HUES64 (cell line): ENCODE results near the gene NUTM1.

ENCODE experiments used
- H3K27ac ChIP-seq: 2 replicates; pipeline ENCODE4 v1.7.0; 2013; ENCODE audit warnings: low read depth, low read length, inconsistent platforms
- H3K27me3 ChIP-seq: 2 replicates; pipeline ENCODE4 v1.6.1; 2013; ENCODE audit warnings: mild to moderate bottlenecking, low read length; ENCODE audit not compliant: insufficient read depth
- H3K36me3 ChIP-seq: 2 replicates; pipeline ENCODE4 v1.6.1; 2013; ENCODE audit warnings: mild to moderate bottlenecking, low read length; ENCODE audit not compliant: insufficient read depth
- H3K4me1 ChIP-seq: 2 replicates; pipeline ENCODE4 v1.6.1; 2013; ENCODE audit warnings: mild to moderate bottlenecking, low read length, moderate library complexity; ENCODE audit not compliant: insufficient read depth
- H3K4me3 ChIP-seq: 2 replicates; pipeline ENCODE4 v1.5.1; 2013; ENCODE audit warnings: mild to moderate bottlenecking, low read length, moderate library complexity
- H3K9ac ChIP-seq: 2 replicates; pipeline ENCODE4 v1.6.1; 2013; ENCODE audit warnings: mild to moderate bottlenecking, low read depth, low read length
- H3K9me3 ChIP-seq: 2 replicates; pipeline ENCODE4 v1.6.1; 2013; ENCODE audit warnings: low read depth, low read length; ENCODE audit not compliant: insufficient read depth
- WGBS: fragments of 150-250, 120-280 bp; methylation state at CpG from one replicate; pipeline ENCODE4 v1.1.7; 2013; ENCODE audit warnings: missing lambda C conversion rate; 5-methylcytosine and 5-hydroxymethylcytosine counted together

The NUTM1 gene

GRCh38 chr15:34327906-34328305 is 15.2 kb upstream of the NUTM1 start:
- no peak overlapping the region for H3K9ac ChIP-seq
- H3K9me3 ChIP-seq, result no peaks in the 10 kb centered on the region; the same call in 1 of the 2 replicates
- H3K4me1 ChIP-seq, result no peaks in the 10 kb centered on the region
- no peaks in the 10 kb centered on the region for H3K36me3 ChIP-seq
- no peak overlapping the region for H3K27ac ChIP-seq
- H3K27me3 ChIP-seq, result no peaks in the 10 kb centered on the region
- no peak overlapping the region for H3K4me3 ChIP-seq
- WGBS, result 94% methylated on average over 4 of the region's 4 CpGs

GRCh38 chr15:34329006-34329405 is 14.1 kb upstream of the NUTM1 start:
- Histone ChIP-seq H3K9ac (no peak overlapping the region), H3K27ac (no peak overlapping the region), H3K27me3 (no peaks in the 10 kb centered on the region), H3K4me3 (no peak overlapping the region), H3K9me3 (no peaks in the 10 kb centered on the region), H3K36me3 (no peaks in the 10 kb centered on the region), H3K4me1 (no peaks in the 10 kb centered on the region)
- WGBS, result 83% methylated on average over 2 of the region's 2 CpGs

GRCh38 chr15:34330279-34330678 is 12.8 kb upstream of the NUTM1 start:
- Histone ChIP-seq H3K27me3 (no peaks in the 10 kb centered on the region), H3K9me3 (no peaks in the 10 kb centered on the region), H3K4me3 (no peak overlapping the region), H3K27ac (no peak overlapping the region), H3K36me3 (no peaks in the 10 kb centered on the region), H3K4me1 (no peaks in the 10 kb centered on the region), H3K9ac (no peak overlapping the region)
- WGBS, result 91% methylated on average over 5 of the region's 5 CpGs

- WGBS, result 89% methylated on average over 1 of the region's 2 CpGs
- Histone ChIP-seq H3K27me3 (no peaks in the 10 kb centered on the region), H3K9ac (no peak overlapping the region), H3K4me3 (no peak overlapping the region), H3K9me3 (no peaks in the 10 kb centered on the region), H3K27ac (no peak overlapping the region), H3K36me3 (no peaks in the 10 kb centered on the region), H3K4me1 (0 out of 2 replicates have a peak, but pooled peaks cover 3% of the 10 kb centered on the region)
Measured at GRCh38 chr15:34331809-34332208, 11.3 kb upstream of the NUTM1 start.

GRCh38 chr15:34332553-34333120 is 10.5 kb upstream of the NUTM1 start:
- H3K4me3 ChIP-seq, result no peak overlapping the region
- H3K9ac ChIP-seq, result no peak overlapping the region
- peaks cover 6% of the 10 kb centered on the region; the same call in 1 of the 2 replicates for H3K4me1 ChIP-seq
- no peaks in the 10 kb centered on the region for H3K27me3 ChIP-seq
- WGBS, result 85% methylated on average over 6 of the region's 6 CpGs
- no peaks in the 10 kb centered on the region for H3K9me3 ChIP-seq
- H3K27ac ChIP-seq, result no peak overlapping the region
- no peaks in the 10 kb centered on the region for H3K36me3 ChIP-seq

- Histone ChIP-seq H3K4me3 (no peak overlapping the region), H3K4me1 (peaks cover 6% of the 10 kb centered on the region; the same call in 1 of the 2 replicates), H3K27ac (no peak overlapping the region), H3K27me3 (no peaks in the 10 kb centered on the region), H3K9me3 (no peaks in the 10 kb centered on the region), H3K36me3 (peaks cover 11% of the 10 kb centered on the region), H3K9ac (no peak overlapping the region)
- 100% methylated on average over 2 of the region's 4 CpGs for WGBS
Measured at GRCh38 chr15:34334672-34335071, 8.4 kb upstream of the NUTM1 start.

- Histone ChIP-seq H3K9ac (no peak overlapping the region), H3K27me3 (no peaks in the 10 kb centered on the region), H3K27ac (no peak overlapping the region), H3K4me3 (no peak overlapping the region), H3K9me3 (no peaks in the 10 kb centered on the region), H3K4me1 (peaks cover 6% of the 10 kb centered on the region; the same call in 1 of the 2 replicates), H3K36me3 (peaks cover 18% of the 10 kb centered on the region)
- 95% methylated on average over 3 of the region's 3 CpGs for WGBS
Measured at GRCh38 chr15:34335176-34336032, 7.7 kb upstream of the NUTM1 start.

- WGBS, result 89% methylated on average over 15 of the region's 16 CpGs
Measured at GRCh38 chr15:34336231-34336990, 6.7 kb upstream of the NUTM1 start.

GRCh38 chr15:34336991-34337556 is 6.0 kb upstream of the NUTM1 start:
- Histone ChIP-seq H3K36me3 (peaks cover 30% of the 10 kb centered on the region), H3K4me1 (peaks cover 6% of the 10 kb centered on the region; the same call in 1 of the 2 replicates), H3K9ac (peak overlapping the region; percentile 76), H3K4me3 (peak overlapping the region; percentile 75), H3K9me3 (no peaks in the 10 kb centered on the region), H3K27ac (peak overlapping the region; percentile 88; the same call in 1 of the 2 replicates), H3K27me3 (no peaks in the 10 kb centered on the region)
- whole genome bisulfite sequencing, result 8% methylated on average over 25 of the region's 26 CpGs

More at GRCh38 chr15:34336231-34336990, 6.7 kb upstream of the NUTM1 start:
- Histone ChIP-seq H3K4me1 (peaks cover 6% of the 10 kb centered on the region; the same call in 1 of the 2 replicates), H3K27ac (no peak overlapping the region), H3K4me3 (peak overlapping the region; percentile 75), H3K27me3 (no peaks in the 10 kb centered on the region), H3K9ac (peak overlapping the region; percentile 76; the same call in 1 of the 2 replicates), H3K36me3 (peaks cover 25% of the 10 kb centered on the region), H3K9me3 (no peaks in the 10 kb centered on the region)

- H3K27ac ChIP-seq, result peak within 1 kb of the TSS; percentile 88
- H3K36me3 ChIP-seq, result peaks cover 30% of the 10 kb centered on the region
- no peaks in the 10 kb centered on the region for H3K9me3 ChIP-seq
- WGBS, result under 1% methylated on average over 78 of the region's 78 CpGs
- H3K4me1 ChIP-seq, result peaks cover 6% of the 10 kb centered on the region; the same call in 1 of the 2 replicates
- H3K4me3 ChIP-seq, result peak within 1 kb of the TSS; percentile 75
- H3K27me3 ChIP-seq, result no peaks in the 10 kb centered on the region
- peak within 1 kb of the TSS; percentile 76 for H3K9ac ChIP-seq
Measured at GRCh38 chr15:34337557-34338306, 5.4 kb upstream of the NUTM1 start, which contains the start of gene SLC12A6. Gene SLC12A6 (minus strand): TSS chr15:34337781. CDS start chr15:34336680, 1,101 bp downstream.
